Naive thymus-derived CD4-positive, alpha-beta T cell (primary cell): Measurements from ENCODE around the gene PARM1. TPM values are rescaled to one million over a fixed set of nuclear protein-coding genes. Genes with fewer than 3 reads are reported as not detected.
A peak's percentile ranks its signal among the peaks of the same experiment; 100 is the strongest.

Experiments
- ATAC-seq: fragments of 150-1000 bp; cut with Tn5 transposase; 2 replicates; pipeline ENCODE4 v1.10.0; 2021; ENCODE audit warnings: mild to moderate bottlenecking, moderate library complexity
- CTCF ChIA-PET: fragments of 350-600 bp; sonication (Branson Sonifier 250); formaldehyde crosslinking; loops from one replicate; lab custom pipeline; 2021; ENCODE audit warnings: antibody characterized with exemption; lab: Charles Lee
- POLR2A ChIA-PET: fragments of 350-600 bp; sonication (Branson Sonifier 250); formaldehyde crosslinking; loops from one replicate; lab custom pipeline; 2021; ENCODE audit warnings: antibody characterized with exemption, inconsistent platforms; lab: Charles Lee
- DNase-seq, 9 donors: peaks; one replicate each; pipeline versions ENCODE4 v3.0.0 to v3.0.0-alpha.2; 2020 to 2022; ENCODE audit warnings: mixed read lengths in 1 of 9
- H3K27ac ChIP-seq: one replicate; pipeline ENCODE4 v1.7.0; 2013; ENCODE audit warnings: mild to moderate bottlenecking, low read depth, low read length, moderate library complexity
- H3K27me3 ChIP-seq, 2 donors: one replicate each; pipeline ENCODE4 v1.7.0; 2013; ENCODE audit warnings: low read length in 2 of 2, mild to moderate bottlenecking in 2 of 2, moderate library complexity in 2 of 2; ENCODE audit not compliant: control insufficient read depth in 2 of 2, insufficient read depth in 2 of 2
- H3K36me3 ChIP-seq, 3 experiments: 1 replicate in 2 of 3; 2 replicates in 1 of 3; pipeline ENCODE4 v1.7.0; 2013; ENCODE audit warnings: low read length in 3 of 3, mild to moderate bottlenecking in 3 of 3, moderate library complexity in 1 of 3; ENCODE audit not compliant: insufficient read depth in 3 of 3, control insufficient read depth in 2 of 3
- H3K4me1 ChIP-seq, 2 donors: one replicate each; pipeline ENCODE4 v1.7.0; 2013; ENCODE audit warnings: low read length in 2 of 2, mild to moderate bottlenecking in 2 of 2, moderate library complexity in 1 of 2; ENCODE audit not compliant: control insufficient read depth in 2 of 2, insufficient read depth in 2 of 2
- H3K4me3 ChIP-seq: 2 replicates; pipeline ENCODE4 v1.7.0; 2013; ENCODE audit warnings: mild to moderate bottlenecking, low read length
- H3K9me3 ChIP-seq, 3 experiments: 1 replicate in 2 of 3; 2 replicates in 1 of 3; pipeline ENCODE4 v1.7.0; 2013; ENCODE audit warnings: low read length in 3 of 3; ENCODE audit not compliant: control insufficient read depth in 2 of 3
- H3K27ac Mint-ChIP-seq, 9 donors: one replicate each; pipeline ENCODE4 v1.8.0; 2020 to 2022; ENCODE audit warnings: mixed read lengths in 9 of 9, mild to moderate bottlenecking in 8 of 9, moderate library complexity in 5 of 9, inconsistent platforms in 2 of 9
- H3K27me3 Mint-ChIP-seq, 5 donors: one replicate each; pipeline ENCODE4 v1.8.0; 2021 to 2022; ENCODE audit warnings: mixed read lengths in 5 of 5, mild to moderate bottlenecking in 1 of 5
- H3K36me3 Mint-ChIP-seq, 5 donors: one replicate each; pipeline ENCODE4 v1.8.0; 2020 to 2022; ENCODE audit warnings: mixed read lengths in 5 of 5, mild to moderate bottlenecking in 3 of 5, inconsistent platforms in 1 of 5
- H3K4me1 Mint-ChIP-seq, 7 donors: one replicate each; pipeline ENCODE4 v1.8.0; 2020 to 2022; ENCODE audit warnings: mixed read lengths in 7 of 7, mild to moderate bottlenecking in 3 of 7, inconsistent platforms in 1 of 7
- H3K4me3 Mint-ChIP-seq, 10 donors: one replicate each; pipeline ENCODE4 v1.8.0; 2020 to 2022; ENCODE audit warnings: mild to moderate bottlenecking in 10 of 10, mixed read lengths in 10 of 10, moderate library complexity in 6 of 10, inconsistent platforms in 2 of 10
- H3K9me3 Mint-ChIP-seq, 11 donors: one replicate each; pipeline ENCODE4 v1.8.0; 2020 to 2022; ENCODE audit warnings: mixed read lengths in 11 of 11, mild to moderate bottlenecking in 4 of 11, inconsistent platforms in 1 of 11, moderate library complexity in 1 of 11
- intact Hi-C, 2 donors: fragments of 100-400 bp; cut with micrococcal nuclease; formaldehyde crosslinking; loops; one replicate each; pipeline ENCODE4 v1.15.1; 2023
- polyA plus RNA-seq, 2 donors: library from polyadenylated mRNA; unstranded; fragments of 300-500 nt; fragmentation: Illumina TruSeq; gene quantifications; one replicate each; pipeline ENCODE4 v1.2.3, GENCODE V29; 2021
- total RNA-seq, 6 experiments: library from RNA in 5 of 6; stranded (reverse) in 5 of 6; gene quantifications; 1 replicate in 5 of 6; 2 replicates in 1 of 6; pipeline ENCODE4 v1.2.3 and lab custom pipeline; 2021 to 2026

The PARM1 gene
- total and polyA plus RNA-seq, 7 experiments from 2014 or later = 0.03 to 0.91 (median 0.26) TPM; not detected in 3

DNA sequence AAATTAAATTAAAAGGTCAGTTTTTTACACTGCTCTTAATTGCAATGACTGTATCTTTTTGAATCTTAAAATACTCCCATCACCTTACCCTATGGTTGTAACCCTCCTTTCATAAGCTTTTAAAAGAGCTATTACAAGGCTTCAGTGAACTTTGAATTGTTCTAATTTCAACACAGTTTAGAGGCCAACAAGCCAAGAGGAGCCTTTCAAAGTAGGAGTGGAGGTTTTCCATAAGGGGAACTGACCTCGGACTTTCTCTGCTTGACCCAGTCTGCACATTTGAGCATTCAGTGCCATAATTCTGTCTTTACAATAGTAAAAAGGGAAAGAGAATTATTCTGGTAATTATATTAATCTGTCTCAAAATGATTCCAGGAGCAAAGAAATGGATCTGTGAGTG, 98.9 kb downstream of the PARM1 start:
- intact Hi-C loops = no loop called here
- Mint-ChIP-seq H3K9me3 (peaks cover 0 to 8% (median 3%) of the 10 kb centered on the region in 11 donors), H3K4me3 (no peak overlapping the region), H3K27ac (no peak overlapping the region), H3K4me1 (no peaks in the 10 kb centered on the region), H3K27me3 (peaks cover 0 to 8% (median 0%) of the 10 kb centered on the region in 5 donors), H3K36me3 (peaks cover 0 to 3% (median 0%) of the 10 kb centered on the region in 5 donors)
- Histone ChIP-seq H3K9me3 (no peaks in the 10 kb centered on the region), H3K27ac (no peak overlapping the region), H3K4me3 (no peak overlapping the region), H3K27me3 (no peaks in the 10 kb centered on the region), H3K36me3 (no peaks in the 10 kb centered on the region), H3K4me1 (no peaks in the 10 kb centered on the region)
- ATAC-seq (no peak), DNase-seq (no peak)
- ChIA-PET POLR2A (no interaction called here), CTCF (no interaction called here)

DNA sequence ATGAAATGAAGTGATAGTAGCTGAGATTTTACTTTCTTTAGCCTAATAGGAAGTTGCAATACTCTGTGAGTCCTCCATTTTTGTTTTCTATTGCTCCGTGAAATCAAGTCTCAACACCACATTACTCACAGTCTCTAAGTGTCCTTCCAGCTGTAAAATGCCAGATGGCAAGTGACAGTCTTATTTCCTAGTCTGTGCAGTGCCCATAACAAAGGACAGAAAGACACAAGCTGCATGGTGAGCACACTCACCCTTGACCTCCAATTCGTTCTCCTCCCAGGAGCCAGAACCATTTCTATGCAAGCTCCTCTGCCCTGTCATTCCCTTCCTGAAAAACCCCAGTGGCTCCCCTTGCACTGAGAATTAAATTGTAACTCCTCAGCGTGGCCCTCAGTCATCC, 101.6 kb downstream of the PARM1 start:
- H3K36me3 Mint-ChIP-seq = peaks cover 0 to 3% (median 0%) of the 10 kb centered on the region in 5 donors
- H3K36me3 ChIP-seq = no peaks in the 10 kb centered on the region
- no peaks in the 10 kb centered on the region for H3K4me1 Mint-ChIP-seq
- peaks cover 0 to 4% (median 0%) of the 10 kb centered on the region in 5 donors for H3K27me3 Mint-ChIP-seq
- ChIA-PET POLR2A (no interaction called here), CTCF (no interaction called here)
- intact Hi-C loops = no loop called here
- H3K27ac Mint-ChIP-seq = no peak overlapping the region
- no peak overlapping the region for H3K4me3 ChIP-seq
- ATAC-seq = no peak
- no peaks in the 10 kb centered on the region for H3K9me3 ChIP-seq
- no peaks in the 10 kb centered on the region for H3K27me3 ChIP-seq
- no peak overlapping the region for H3K27ac ChIP-seq
- no peak overlapping the region for H3K4me3 Mint-ChIP-seq
- H3K4me1 ChIP-seq = no peaks in the 10 kb centered on the region
- peaks cover 0 to 9% (median 0%) of the 10 kb centered on the region in 11 donors for H3K9me3 Mint-ChIP-seq
- DNase-seq = no peak

DNA sequence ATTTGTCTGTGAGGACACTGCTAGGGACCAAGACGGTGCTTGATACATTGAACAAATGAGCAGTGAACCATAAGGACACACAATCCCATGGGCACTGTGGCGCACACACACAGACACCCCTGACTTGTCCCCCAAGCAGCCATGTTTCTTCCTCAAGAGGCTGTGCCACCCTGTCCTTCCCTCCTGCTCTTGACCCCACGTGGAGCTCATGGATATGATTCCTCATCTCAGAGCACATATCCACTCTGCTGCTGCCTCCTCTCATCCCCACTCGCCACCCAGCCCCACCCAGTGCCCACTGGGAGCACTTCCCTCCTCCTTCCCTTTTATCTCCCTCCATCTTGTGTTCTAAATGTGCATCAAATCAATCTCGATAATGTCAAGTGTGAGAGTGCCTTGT, 102.4 kb downstream of the PARM1 start:
- Histone ChIP-seq H3K9me3 (no peaks in the 10 kb centered on the region), H3K4me1 (no peaks in the 10 kb centered on the region), H3K27me3 (no peaks in the 10 kb centered on the region), H3K27ac (no peak overlapping the region), H3K4me3 (no peak overlapping the region), H3K36me3 (no peaks in the 10 kb centered on the region)
- H3K4me3 Mint-ChIP-seq = no peak overlapping the region
- ChIA-PET POLR2A (no interaction called here), CTCF (interaction anchor here (0.5 kb wide), 1 partner anchor 13 kb away, joined by 3 read pairs; no protein-coding TSS in a partner anchor)
- H3K4me1 Mint-ChIP-seq = no peaks in the 10 kb centered on the region
- H3K27me3 Mint-ChIP-seq = peaks cover 0 to 4% (median 0%) of the 10 kb centered on the region in 5 donors
- ATAC-seq (no peak), DNase-seq (no peak)
- intact Hi-C loops = no loop called here
- H3K36me3 Mint-ChIP-seq = no peaks in the 10 kb centered on the region
- peaks cover 0 to 10% (median 2%) of the 10 kb centered on the region in 11 donors for H3K9me3 Mint-ChIP-seq
- H3K27ac Mint-ChIP-seq = no peak overlapping the region

- no peak overlapping the region for H3K4me3 ChIP-seq
- Mint-ChIP-seq H3K4me1 (no peaks in the 10 kb centered on the region), H3K4me3 (no peak overlapping the region), H3K27ac (no peak overlapping the region), H3K27me3 (peaks cover 0 to 4% (median 0%) of the 10 kb centered on the region in 5 donors), H3K36me3 (no peaks in the 10 kb centered on the region), H3K9me3 (peaks cover 0 to 11% (median 5%) of the 10 kb centered on the region in 11 donors)
- ChIA-PET POLR2A (no interaction called here), CTCF (no interaction called here)
- no peaks in the 10 kb centered on the region for H3K9me3 ChIP-seq
- DNase-seq (no peak), ATAC-seq (peak; percentile 29)
- H3K36me3 ChIP-seq = no peaks in the 10 kb centered on the region
- intact Hi-C loops = no loop called here
- no peaks in the 10 kb centered on the region for H3K4me1 ChIP-seq
- H3K27me3 ChIP-seq = no peaks in the 10 kb centered on the region
- no peak overlapping the region for H3K27ac ChIP-seq
Observed at GRCh38 chr4:75036046-75036830, 103.3 kb downstream of the PARM1 start.

DNA sequence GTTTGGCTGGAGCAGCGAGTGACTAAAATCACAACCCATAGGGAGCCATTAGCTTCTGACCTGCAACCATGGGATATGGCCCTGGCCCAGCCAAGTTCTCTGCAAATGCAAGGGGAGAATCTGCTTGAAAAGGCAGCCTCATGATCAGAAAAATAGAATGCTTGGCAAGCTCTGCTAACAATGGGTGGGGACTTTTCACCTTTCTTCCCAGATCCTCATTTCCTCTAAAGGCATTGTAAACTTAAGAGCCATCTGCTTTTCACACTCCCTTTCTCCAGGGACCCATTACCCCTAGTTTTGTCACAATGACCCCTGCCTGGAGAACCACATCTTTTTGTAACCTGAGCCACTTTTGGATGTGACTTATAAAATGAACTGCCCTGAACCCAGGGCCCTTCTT, 104.3 kb downstream of the PARM1 start:
- ATAC-seq (no peak), DNase-seq (no peak)
- ChIA-PET POLR2A (no interaction called here), CTCF (no interaction called here)
- Histone ChIP-seq H3K4me3 (no peak overlapping the region), H3K27me3 (no peaks in the 10 kb centered on the region), H3K4me1 (no peaks in the 10 kb centered on the region), H3K36me3 (no peaks in the 10 kb centered on the region), H3K27ac (no peak overlapping the region), H3K9me3 (no peaks in the 10 kb centered on the region)
- H3K27me3 Mint-ChIP-seq = peaks cover 0 to 4% (median 0%) of the 10 kb centered on the region in 5 donors
- peaks cover 0 to 11% (median 6%) of the 10 kb centered on the region in 11 donors for H3K9me3 Mint-ChIP-seq
- no peaks in the 10 kb centered on the region for H3K4me1 Mint-ChIP-seq
- intact Hi-C loops = no loop called here
- H3K36me3 Mint-ChIP-seq = no peaks in the 10 kb centered on the region
- no peak overlapping the region for H3K4me3 Mint-ChIP-seq
- no peak overlapping the region for H3K27ac Mint-ChIP-seq

GRCh38 chr4:75038376-75038775, 105.5 kb downstream of the PARM1 start:
- Histone ChIP-seq H3K27ac (no peak overlapping the region), H3K27me3 (no peaks in the 10 kb centered on the region), H3K4me1 (no peaks in the 10 kb centered on the region), H3K4me3 (no peak overlapping the region), H3K36me3 (no peaks in the 10 kb centered on the region), H3K9me3 (no peaks in the 10 kb centered on the region)
- peaks cover 0 to 14% (median 6%) of the 10 kb centered on the region in 11 donors for H3K9me3 Mint-ChIP-seq
- ChIA-PET CTCF (no interaction called here), POLR2A (no interaction called here)
- DNase-seq (no peak), ATAC-seq (no peak)
- no peak overlapping the region for H3K27ac Mint-ChIP-seq
- no peak overlapping the region for H3K4me3 Mint-ChIP-seq
- no peaks in the 10 kb centered on the region for H3K4me1 Mint-ChIP-seq
- H3K36me3 Mint-ChIP-seq = no peaks in the 10 kb centered on the region
- intact Hi-C loops = no loop called here
- peaks cover 0 to 4% (median 0%) of the 10 kb centered on the region in 5 donors for H3K27me3 Mint-ChIP-seq

DNA sequence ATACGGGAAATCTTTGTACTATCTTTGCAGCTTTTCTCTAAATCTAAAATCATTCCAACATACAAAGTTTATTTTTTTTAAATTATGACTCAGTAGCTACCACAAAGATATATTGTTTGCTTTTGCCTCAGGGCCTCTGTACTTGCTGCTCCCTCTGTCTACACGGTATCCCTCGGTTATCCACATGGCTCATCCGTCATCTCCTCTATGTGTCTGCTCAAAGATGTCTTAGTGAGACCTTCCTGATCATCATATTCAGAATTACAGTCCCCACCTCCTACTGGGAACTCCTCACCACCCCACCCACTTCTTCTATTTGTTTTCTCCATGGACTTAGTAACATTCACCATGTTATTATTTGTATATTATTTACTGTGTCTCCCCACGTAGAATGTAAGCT, 107.8 kb downstream of the PARM1 start:
- no peak for ATAC-seq
- H3K9me3 ChIP-seq = no peaks in the 10 kb centered on the region
- Mint-ChIP-seq H3K27me3 (peaks cover 0 to 4% (median 0%) of the 10 kb centered on the region in 5 donors), H3K9me3 (peaks cover 0 to 14% (median 4%) of the 10 kb centered on the region in 11 donors), H3K36me3 (no peaks in the 10 kb centered on the region), H3K4me3 (no peak overlapping the region), H3K4me1 (no peaks in the 10 kb centered on the region), H3K27ac (no peak overlapping the region)
- intact Hi-C loops = no loop called here
- ChIA-PET CTCF (no interaction called here), POLR2A (no interaction called here)
- no peak overlapping the region for H3K4me3 ChIP-seq
- no peak for DNase-seq
- H3K4me1 ChIP-seq = no peaks in the 10 kb centered on the region
- H3K36me3 ChIP-seq = no peaks in the 10 kb centered on the region
- no peaks in the 10 kb centered on the region for H3K27me3 ChIP-seq
- no peak overlapping the region for H3K27ac ChIP-seq
